Fibroblast of skin of abdomen (primary cell): ENCODE measurements around the gene CEP97.
"Not testable (repeated sequence)": the region's sequence is repeated elsewhere in the genome, so short reads cannot be mapped to it uniquely, and the experiment has no call there.

Source experiments
- DNase-seq: peaks from one replicate; pipeline ENCODE4 v3.0.0-alpha.2; 2013

The CEP97 gene

DNA sequence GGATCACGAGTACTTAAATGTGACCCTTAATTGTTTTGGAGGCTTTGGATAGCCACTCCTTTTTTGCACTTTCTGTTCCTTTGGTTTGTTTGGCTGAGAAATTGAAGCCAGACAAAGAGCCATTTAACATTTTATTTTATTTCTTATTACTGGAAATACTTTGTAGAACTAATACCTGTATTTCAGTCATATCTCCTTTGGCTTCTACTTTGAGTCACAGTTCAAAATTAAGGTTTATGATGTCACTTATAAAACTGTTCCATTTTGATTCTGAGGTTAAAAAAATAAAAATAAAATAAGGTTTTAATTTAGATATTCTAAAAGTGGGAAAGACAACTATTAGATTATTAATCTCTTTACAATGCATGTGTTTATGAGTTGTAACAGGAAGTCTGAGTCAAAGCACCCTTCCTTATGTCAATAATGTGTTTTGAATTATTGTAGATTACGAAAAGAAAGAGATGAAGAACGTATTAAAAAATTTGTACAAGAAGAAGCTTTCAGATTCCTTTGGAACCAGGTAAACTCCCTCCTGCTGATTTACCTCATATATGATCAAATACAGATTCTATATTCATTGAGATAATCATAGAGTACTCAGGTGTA lies 37.7 kb downstream of the CEP97 start:
- no peak for DNase-seq

DNA sequence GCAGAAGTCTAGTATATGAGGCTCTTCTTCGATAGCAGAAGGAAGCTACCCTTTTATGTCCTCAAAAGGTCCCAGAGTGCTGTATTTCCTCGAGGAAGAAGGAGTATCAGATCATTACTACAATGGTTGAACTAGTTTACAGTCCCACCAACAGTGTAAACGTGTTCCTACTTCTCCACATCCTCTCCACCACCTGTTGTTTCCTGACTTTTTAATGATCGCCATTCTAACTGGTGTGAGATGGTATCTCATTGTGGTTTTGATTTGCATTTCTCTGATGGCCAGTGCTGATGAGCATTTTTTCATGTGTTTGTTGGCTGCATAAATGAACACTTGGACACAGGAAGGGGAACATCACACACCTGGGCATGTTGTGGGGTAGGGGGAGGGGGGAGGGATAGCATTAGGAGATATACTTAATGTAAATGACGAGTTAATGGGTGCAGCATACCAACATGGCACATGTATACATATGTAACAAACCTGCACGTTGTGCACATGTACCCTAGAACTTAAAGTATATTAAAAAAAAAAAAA lies 53.4 kb downstream of the CEP97 start:
- DNase-seq, result not testable (repeated sequence)

DNA sequence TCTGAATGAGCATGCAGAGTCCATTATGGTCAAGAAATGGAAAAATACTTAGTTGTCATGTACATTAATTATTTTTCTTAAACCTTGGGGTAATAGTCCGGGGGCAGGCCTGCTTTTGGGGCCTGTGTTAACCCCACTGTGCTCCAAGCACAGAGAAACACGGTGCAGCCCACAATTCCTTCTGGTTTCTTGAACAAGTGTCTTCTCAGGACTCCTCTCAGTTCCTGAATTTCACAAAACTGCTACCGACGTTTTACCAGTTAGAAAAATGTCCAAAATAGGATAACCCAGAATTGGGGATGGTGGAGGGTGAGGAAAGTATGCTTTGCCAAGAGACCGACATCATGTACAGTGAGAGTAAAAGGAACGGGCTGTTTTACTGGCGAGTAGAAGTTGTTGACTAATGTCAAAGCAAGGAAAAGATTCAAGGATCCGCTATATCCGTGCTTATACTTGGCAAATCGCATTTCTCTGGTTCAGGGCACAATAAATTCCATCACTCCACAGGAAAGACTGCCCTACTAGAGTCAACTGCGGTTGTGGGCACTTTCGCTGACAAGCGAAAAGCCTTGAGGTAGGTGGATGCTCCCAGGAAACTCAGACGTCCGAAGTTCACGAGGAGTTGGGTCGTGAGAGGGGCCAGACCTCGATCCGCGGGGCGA lies 54.1 kb downstream of the CEP97 start:
- DNase-seq, result no peak

DNA sequence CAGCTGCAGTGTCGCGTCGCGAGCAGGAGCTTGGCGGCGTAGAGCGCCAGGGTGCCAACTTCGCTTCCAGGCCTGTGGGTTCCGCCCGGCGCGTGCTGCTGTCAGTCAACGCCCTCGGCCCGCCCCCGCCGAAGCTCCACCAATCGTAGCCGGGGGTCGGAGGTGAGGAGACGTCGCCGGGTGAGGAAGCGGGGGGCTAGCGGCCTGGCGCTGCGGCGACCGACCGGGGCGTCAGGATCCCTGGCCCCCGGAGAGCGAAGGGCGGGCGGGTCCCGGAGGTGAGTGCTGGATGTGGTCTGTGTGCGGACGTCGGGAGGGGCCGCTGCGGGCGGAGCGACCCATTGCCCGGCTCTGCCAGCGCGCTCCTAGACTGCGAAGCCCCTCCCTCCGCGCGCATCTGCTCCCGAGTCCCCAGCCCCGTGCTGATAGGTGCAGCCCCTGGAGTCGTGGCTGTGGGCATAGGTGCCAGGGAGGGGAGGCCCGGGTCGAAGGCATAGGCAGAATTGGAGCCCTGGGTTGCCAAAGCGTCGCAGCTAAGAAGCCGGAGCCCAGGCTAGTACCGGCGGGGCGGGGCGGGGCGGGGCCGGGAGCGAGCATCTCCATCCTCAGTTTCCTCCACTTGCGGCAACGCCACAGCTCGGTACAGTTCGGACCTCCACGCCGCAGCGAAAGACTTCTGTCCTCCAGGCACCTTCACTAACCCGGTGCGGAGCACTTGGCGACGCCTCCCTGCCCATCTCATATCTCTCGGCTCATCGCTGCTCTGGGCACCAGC lies 54.8 kb downstream of the CEP97 start, which contains the start of gene NXPE3:
Gene NXPE3 (plus strand): TSS at position 165 of the 775 bp plus-strand sequence. CDS start 6,386 bp downstream, outside the sequence.
- DNase-seq, result peak; percentile 81

DNA sequence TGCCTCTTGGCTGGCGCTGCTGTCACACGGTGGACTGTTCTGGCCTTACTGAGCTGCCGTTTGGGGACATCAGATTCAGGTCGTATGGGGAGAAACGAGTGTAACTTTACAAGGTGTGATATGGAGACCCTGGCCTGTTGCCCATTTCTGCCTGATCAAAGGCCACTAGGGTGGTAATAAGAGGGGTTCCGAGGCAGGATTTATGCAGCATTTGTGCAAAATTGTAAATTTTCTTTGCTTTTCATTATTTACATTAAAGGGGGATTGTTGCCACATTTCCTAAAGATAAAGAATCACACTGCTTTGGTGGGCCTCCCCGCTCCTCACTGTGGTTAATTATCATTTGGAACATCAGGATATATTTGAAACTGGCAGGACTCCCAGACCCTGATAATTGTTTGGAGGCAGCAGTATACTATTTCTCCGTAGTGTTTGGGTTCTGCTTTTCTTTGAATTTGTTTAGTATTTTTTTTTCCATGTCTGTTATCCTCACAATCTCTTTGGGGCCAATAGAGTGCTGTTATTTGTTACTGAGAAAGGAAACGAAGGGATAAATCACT lies 55.5 kb downstream of the CEP97 start:
- DNase-seq, result no peak

DNA sequence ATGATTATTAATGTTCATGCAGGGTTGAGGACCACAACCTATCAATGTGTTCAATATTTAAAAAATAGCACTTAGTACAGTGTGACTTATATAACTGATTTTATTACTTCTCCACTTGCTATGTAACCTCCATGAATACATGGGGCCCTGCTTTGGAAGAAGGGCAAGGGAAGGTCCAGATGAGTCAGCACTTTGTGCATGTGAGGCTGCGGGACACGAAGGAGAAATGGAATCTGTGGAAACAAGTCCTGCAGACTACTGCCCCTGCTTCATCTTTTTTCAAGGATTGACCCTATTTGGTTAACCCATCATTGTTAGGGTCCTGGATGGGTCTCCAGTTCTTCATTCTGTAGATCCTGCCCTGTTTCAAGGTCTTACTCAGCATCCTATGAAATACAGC lies 56.2 kb downstream of the CEP97 start:
- DNase-seq, result peak; percentile 74

DNA sequence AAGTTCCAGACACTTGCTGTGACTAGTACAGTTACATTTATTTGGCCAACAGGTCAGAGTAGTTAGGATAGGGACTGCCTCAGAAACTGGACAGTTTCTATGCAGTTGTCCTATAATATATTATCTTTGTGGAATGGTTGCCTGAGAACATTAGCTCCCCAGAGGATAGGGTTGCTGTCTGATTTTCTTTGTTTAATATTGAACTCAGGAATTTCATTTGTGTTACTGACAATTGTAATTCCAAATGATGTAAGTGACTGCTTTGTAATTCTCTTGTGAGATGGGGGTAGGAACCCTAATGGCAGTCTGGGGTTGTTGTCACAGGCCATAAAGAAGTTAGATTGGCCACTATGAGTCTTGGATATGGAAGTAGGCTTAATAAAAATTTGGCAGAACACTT lies 56.8 kb downstream of the CEP97 start:
- no peak for DNase-seq

DNA sequence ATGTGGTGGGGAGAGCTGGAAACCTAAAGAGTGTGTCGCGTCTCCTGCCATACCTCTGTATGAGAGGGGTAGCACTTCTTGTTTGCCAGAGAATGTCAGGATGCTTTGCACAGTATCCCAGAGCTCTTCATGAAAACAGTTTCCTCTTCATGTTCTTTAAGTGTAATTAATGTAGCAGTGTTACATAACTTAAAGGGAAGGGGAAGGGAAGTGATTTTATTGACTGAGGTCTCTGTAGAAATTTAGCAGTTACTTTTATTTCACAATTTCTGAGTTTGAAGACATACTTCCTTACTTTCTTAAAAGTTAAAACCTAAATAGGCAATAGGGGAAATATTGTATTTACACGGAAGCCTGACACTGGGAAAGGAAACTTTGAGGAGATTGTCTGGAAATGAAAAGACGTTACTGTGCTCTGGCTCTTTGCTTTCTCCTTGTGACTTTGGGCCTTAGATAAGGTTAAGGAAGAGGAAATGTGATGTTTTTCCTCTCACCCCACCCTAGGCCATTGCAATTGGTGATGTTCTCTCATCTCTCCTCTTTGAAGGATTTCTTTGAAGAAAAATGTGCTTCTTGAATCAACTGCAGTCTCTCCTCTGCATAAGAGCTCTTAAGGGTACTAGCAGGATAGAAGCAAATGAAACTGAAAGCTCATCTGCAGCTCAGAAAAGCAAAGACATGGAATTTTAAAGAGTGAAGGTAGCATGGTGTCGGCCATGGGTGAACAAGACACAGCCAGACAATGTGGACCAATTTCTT lies 60.6 kb downstream of the CEP97 start:
- DNase-seq, result no peak

DNA sequence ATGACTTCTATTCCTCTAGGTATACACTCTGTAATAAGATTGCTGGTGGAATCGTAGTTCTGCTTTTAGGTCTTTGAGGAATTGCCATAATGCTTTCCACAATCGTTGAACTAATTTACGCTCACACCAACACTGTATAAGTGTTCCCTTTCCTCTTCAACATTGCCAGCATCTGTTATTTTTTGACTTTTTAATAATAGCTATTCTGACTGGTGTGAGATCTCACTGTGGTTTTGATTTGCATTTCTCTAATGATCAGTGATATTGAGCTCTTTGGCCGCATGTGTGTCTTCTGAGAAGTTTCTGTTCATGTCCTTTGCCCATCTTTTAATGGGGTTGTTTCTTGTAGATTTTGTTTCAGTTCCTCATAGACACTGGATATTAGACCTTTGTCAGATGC lies 67.4 kb downstream of the CEP97 start:
- DNase-seq, result no peak

DNA sequence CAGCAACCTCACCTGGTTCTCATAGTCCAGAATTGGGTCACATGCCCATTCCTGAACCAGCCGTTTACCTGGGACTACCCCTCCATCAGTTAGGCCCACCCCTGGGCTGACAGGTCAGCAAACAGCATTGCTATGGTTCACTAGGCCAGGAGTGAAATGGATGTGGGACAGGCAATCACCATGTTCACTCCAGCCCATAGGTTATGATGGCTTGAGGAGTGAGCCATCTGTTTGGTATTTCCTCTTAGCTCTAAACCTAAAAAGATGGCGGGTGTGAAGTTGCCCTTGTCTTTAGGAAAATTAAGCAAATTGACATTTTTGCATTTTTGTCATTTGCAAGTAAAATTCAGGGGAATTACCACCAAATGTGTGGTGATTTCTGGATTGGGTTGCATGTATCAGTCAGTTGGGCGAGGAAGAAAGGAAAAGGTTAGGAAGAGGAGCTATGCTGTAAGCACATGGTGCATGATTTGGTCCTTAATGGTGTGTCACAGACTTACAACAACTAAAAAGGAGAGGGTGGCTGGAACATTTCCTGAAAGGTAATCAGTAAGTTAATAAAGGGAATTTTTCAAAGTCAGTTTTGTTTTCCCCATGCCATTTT lies 71.8 kb downstream of the CEP97 start:
- no peak for DNase-seq

DNA sequence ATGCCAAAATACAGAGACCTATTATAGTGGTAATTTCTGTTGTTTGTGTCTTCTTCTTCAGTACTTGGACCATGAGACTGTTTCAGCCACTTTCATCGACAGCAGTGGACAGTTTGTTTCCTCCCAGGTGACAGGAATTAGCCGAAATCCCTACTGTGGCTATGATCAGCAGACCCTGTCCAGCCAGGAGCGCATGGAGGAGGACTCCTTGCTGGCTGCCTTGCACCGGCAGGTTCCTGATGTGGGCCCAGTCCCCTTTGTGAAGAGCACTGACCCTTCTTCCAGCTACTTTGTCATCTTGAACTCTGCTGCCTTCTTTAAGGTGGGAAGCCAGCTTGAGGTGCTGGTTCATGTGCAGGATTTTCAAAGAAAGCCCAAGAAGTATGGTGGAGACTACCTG lies 76.8 kb downstream of the CEP97 start:
- no peak for DNase-seq

DNA sequence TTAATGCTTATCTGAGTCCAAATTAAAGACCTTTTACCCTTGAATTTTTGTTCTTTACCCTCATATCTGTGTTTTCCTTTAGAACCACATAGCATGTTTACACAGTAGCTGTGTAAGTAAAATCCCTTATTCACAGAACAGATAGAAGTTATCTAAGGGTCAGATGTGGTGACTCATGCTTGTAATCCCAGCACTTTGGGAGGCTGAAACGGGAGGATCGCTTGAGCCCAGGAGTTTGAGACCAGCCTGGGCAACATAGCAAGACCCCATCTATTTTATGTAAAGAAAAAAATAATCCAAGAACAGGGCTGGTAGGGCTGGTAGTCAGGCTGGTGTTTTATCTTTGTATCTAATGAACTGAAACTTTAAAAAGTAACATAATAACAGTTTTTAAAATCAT lies 77.8 kb downstream of the CEP97 start:
- no peak for DNase-seq

DNA sequence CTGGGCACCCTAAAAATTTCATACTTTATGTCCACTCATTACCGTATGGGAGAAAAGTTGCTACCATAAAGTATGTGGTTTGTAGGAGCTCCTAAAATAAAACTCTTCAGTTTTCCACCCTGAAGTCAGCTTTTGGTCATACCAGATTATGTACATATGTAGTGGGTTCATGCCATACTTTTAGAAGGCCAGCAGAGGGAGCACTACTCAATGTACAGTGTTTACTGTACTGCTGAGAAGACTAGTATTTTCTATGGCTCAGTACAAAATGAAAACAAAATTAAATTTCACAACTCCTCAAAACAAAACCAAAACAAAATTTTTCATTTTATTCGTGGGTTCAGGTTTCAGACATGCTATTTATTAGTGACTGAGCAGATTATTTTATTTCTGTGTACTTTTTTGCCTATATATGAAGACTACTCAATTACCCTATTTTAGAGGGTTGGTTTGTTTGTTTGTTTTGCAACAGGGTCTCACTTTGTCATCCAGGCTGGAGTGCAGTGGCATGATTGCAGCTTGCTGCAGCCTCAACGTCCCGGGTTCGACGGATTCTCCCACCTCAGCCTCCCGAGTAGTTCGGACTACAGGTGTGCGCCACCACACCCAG lies 78.9 kb downstream of the CEP97 start:
- DNase-seq, result peak; percentile 62

DNA sequence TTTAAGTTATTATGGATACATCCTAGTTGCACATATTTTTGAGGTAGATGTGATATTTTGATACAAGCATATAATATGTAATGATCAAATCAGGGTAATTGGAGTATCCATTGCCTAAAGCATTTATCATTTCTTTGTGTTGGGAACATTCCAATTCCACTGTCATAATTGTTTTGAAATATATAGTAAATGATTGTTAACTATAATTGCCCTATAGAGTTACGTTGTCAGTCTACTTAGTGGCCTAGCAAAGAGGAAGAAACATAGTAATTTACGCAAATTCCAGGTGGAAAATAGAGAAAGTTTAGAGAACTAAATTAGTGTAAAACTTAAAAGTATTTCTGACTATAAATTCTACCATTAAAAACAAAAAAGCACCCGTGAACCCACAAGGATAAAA lies 79.5 kb downstream of the CEP97 start:
- no peak for DNase-seq

DNA sequence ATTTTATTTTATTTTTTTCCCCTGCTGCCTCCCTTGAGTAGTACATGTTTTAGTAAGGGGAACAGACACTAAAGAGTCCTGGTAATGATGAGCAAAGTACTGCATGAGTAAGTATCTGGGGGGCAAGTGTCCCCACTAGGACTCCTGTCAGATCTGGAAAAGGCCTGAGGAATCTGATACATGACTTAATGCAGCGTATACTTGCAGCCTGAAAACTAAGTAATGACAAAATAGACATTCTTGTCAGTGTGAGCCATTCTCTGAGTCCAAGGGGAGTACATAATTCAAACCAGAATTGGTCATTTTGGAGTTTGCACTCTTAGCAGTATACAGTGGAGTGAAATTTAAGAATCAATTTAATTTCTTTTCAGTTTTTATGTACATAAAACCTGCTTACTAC lies 82.1 kb downstream of the CEP97 start:
- DNase-seq, result peak; percentile 15

DNA sequence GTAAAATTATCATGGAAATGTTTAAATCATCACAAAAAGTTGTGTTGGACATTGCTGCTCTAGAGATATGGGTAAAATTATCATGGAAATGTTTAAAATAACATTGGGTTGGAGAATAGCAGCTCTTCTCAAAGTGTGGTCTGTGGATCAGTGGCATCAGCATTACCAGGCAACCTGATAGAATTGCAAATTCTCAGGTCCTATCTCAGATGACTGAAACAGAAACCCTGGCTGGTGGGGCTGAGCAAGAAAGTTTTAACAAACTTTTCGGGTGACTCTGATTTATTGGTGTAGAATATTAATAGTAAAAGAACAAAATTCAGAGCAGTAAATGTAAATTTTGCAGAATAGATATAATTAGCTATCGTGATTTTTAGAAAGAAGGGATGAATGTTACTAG lies 83.5 kb downstream of the CEP97 start:
- DNase-seq, result no peak

DNA sequence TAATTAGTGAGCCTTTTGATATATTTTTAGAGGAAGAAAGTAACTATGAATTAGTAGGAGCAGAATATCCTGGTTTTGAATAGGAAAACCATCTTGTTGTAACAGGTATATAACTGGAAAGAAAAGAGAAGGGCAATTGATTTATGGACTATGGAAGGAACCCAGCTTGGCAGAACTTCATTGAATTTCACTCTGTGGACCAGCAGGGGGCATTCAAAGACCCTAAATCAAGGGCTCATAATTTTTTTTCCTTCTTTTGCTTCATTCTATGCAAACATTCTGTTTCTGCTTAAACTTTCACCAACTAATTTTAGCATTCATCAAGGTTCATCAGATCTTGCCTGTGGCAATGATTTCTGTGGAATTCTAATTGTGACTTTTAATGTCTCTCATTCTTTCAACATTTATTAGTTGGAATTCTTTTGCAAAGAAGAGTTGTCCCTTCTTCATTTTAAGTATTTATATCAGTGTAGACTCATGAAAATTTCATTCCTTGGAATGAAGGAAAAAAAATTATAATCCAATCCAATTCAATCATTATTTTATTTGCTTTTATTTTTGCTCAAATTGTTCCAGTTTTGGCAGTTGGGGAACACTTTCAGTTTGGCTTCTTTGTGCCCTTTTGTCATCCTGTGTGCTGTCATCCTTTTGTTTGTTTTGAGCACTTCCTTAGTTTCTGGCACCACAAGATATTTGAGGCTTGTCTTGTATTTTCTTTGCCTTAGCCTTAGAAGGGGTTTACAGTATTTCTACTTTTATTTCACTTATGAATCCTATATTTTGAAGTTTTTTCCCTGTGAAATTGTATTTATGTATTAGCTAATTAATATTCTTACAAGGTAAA lies 85.0 kb downstream of the CEP97 start:
- peak; percentile 41 for DNase-seq

DNA sequence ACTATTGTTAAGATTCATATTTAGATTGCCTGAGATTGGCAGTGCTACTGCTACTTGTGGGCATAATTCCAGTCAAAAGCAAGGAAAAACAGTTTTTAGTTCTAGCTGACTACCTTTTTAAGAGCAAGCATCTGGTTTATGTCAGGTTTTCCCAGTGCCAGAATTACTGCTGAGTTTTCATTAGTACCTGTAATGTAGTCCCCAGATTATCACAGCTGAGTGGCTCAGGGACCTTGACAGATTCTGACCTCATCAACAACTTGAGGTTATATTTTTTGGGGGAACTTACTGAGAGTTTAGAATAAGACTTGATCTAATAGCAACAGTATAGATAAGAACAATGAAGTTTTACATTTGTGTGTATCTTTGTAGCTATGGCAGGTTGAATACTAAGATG lies 85.6 kb downstream of the CEP97 start:
- no peak for DNase-seq

DNA sequence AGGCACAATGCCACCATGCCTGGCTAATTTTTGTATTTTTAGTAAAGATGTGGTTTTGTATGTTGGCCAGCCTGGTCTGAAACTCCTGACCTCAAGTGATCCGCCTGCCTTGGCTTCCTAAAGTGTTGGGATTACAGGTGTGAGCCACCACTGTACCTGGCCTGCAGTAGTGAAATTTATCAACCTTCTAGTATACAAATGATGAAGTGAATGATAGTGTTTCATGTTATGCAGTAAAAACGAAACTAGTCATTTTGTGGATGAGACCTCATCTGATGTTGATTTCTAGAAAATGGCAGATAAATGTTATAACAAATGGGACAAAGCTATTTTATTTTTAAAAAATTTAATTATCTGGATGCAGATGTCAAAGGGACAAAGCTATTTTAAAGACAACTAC lies 87.5 kb downstream of the CEP97 start:
- no peak for DNase-seq

DNA sequence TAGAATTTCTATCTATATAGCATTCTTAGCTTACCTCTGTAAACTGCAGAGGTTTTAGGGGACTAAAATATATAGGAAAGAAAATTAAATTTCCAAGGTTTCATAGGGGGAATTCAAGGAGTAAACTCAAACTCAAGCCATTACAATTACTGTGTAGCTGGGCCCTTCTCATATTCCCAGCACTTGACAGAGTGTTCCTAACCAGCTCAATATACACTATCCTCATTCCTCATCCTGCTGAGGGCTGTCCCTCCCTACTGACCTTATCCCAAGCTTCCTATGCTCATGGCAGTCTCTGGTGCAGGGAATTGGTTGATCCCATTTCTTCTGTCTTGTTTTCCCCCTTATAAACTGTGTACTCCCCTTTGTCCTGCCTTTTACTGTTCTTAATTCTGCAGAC lies 88.5 kb downstream of the CEP97 start:
- no peak for DNase-seq
